GM12878 (cell line): Measurements from ENCODE around the gene GPR155. TPM values are rescaled to one million over a fixed set of nuclear protein-coding genes. Genes with fewer than 3 reads are reported as not detected.

ENCODE experiments used
- BHLHE40 ChIP-seq, 2 experiments: fragments of 450-650 bp in 1 of 2; IDR thresholded peaks; 2 replicates each; pipeline ENCODE4 v1.6.1; 2011 to 2017; ENCODE audit warnings: low read depth in 2 of 2, borderline replicate concordance in 1 of 2, improper control_type of control experiment in 1 of 2, low read length in 1 of 2, mild to moderate bottlenecking in 1 of 2
- BMI1 ChIP-seq: fragments of 450-650 bp; IDR thresholded peaks from 2 replicates; pipeline ENCODE4 v1.6.1; 2016; ENCODE audit warnings: mild to moderate bottlenecking, moderate library complexity, borderline replicate concordance
- BRCA1 ChIP-seq: IDR thresholded peaks from 2 replicates; pipeline ENCODE4 v1.6.1; 2011; ENCODE audit warnings: low read depth, low read length, improper control_type of control experiment
- EP300 ChIP-seq, 2 experiments: fragments of 150-350 bp in 1 of 2; IDR thresholded peaks; 2 replicates each; pipeline ENCODE4 v1.6.1; 2011 to 2012; ENCODE audit warnings: low read depth in 2 of 2, low read length in 2 of 2, borderline replicate concordance in 1 of 2, improper control_type of control experiment in 1 of 2, inconsistent platforms in 1 of 2; ENCODE audit not compliant: control insufficient read depth in 1 of 2
- ESRRA ChIP-seq: IDR thresholded peaks from 2 replicates; pipeline ENCODE4 v1.6.1; 2012; ENCODE audit warnings: mild to moderate bottlenecking, low read length, improper control_type of control experiment
- GABPA ChIP-seq: IDR thresholded peaks from 2 replicates; pipeline ENCODE4 v1.6.1; 2014; ENCODE audit warnings: antibody characterized with exemption, low read depth, mild to moderate bottlenecking, inconsistent platforms
- GATAD2B ChIP-seq: fragments of 450-650 bp; conservative IDR thresholded peaks from 2 replicates; pipeline ENCODE4 v1.6.1; 2017; ENCODE audit warnings: low read depth, mild to moderate bottlenecking, moderate library complexity
- HCFC1 ChIP-seq: fragments of 150-350 bp; IDR thresholded peaks from 2 replicates; pipeline ENCODE4 v1.6.1; 2014; ENCODE audit warnings: low read length
- KDM1A ChIP-seq: fragments of 200-600 bp; sonication (generic); IDR thresholded peaks from 2 replicates; pipeline ENCODE4 v1.6.1; 2016; ENCODE audit warnings: borderline replicate concordance
- MYC ChIP-seq: IDR thresholded peaks from 2 replicates; pipeline ENCODE4 v1.6.1; 2011; ENCODE audit warnings: mild to moderate bottlenecking, low read length, moderate library complexity, inconsistent platforms; ENCODE audit not compliant: insufficient read depth, insufficient replicate concordance, insufficient read length, severe bottlenecking
- POLR2A ChIP-seq: IDR thresholded peaks from 2 replicates; pipeline ENCODE4 v1.6.1; 2011; ENCODE audit warnings: low read depth, mild to moderate bottlenecking, low read length
- POU2F2 ChIP-seq: IDR thresholded peaks from 3 replicates; pipeline ENCODE4 v1.6.1; 2011; ENCODE audit warnings: low read depth, mild to moderate bottlenecking, low read length, borderline replicate concordance
- RB1 ChIP-seq: fragments of 450-650 bp; formaldehyde crosslinking; IDR thresholded peaks from 2 replicates; pipeline ENCODE4 v1.6.1; 2017; ENCODE audit warnings: mild to moderate bottlenecking, borderline replicate concordance
- SMAD5 ChIP-seq: IDR thresholded peaks from 2 replicates; pipeline ENCODE4 v1.6.1; 2016; ENCODE audit warnings: antibody characterized with exemption, low read depth
- TBL1XR1 ChIP-seq: IDR thresholded peaks from 2 replicates; pipeline ENCODE4 v1.6.1; 2012; ENCODE audit warnings: low read depth, low read length, improper control_type of control experiment
- TCF3 ChIP-seq: IDR thresholded peaks from 2 replicates; pipeline ENCODE4 v1.6.1; 2012; ENCODE audit warnings: low read depth, mild to moderate bottlenecking, low read length, borderline replicate concordance; ENCODE audit not compliant: insufficient read depth
- polyA plus RNA-seq, 11 experiments: library from polyadenylated mRNA; depleted of rRNA in 4 of 11; unstranded in 6 of 11; stranded (reverse) in 5 of 11; fragments of >200 nt; fragmentation: Nextera tagmentation in 4 of 11; fragmentation: Illumina TruSeq in 1 of 11; extraction: Ambion mirVana in 4 of 11; extraction: Trizol in 1 of 11; gene quantifications; 1 replicate in 1 of 11; 2 replicates in 10 of 11; pipeline versions ENCODE4 v1.2.1 to v1.2.3, GENCODE V29; 2011 to 2016; ENCODE audit warnings: inconsistent platforms in 2 of 11, missing spikeins in 2 of 11, low read depth in 1 of 11
- total RNA-seq, 4 experiments: library from RNA; depleted of rRNA in 3 of 4; stranded (reverse); fragments of >200 nt in 3 of 4; fragmentation: Illumina TruSeq in 1 of 4; extraction: Trizol in 1 of 4; gene quantifications; 2 replicates each; pipeline versions ENCODE4 v1.2.1 to v1.2.3, GENCODE V29; 2013 to 2021
- TF ChIP-seq, protein P1 (sequence below): IDR thresholded peaks from 2 replicates; pipeline ENCODE4 v1.6.1; 2011; ENCODE audit warnings: low read depth, mild to moderate bottlenecking, low read length, moderate library complexity, borderline replicate concordance; ENCODE audit errors: extremely low read depth
- TF ChIP-seq, protein P2 (sequence below): fragments of 450-650 bp; IDR thresholded peaks from 2 replicates; pipeline ENCODE4 v1.6.1; 2017; ENCODE audit warnings: antibody characterized with exemption, mild to moderate bottlenecking, moderate library complexity
- TF ChIP-seq, protein P3 (sequence below): fragments of 450-650 bp; IDR thresholded peaks from 2 replicates; pipeline ENCODE4 v1.6.1; 2017; ENCODE audit warnings: mild to moderate bottlenecking, low read depth, inconsistent platforms; ENCODE audit not compliant: poor library complexity, severe bottlenecking
- TF ChIP-seq, protein P4 (sequence below): IDR thresholded peaks from 2 replicates; pipeline ENCODE4 v1.6.1; 2012; ENCODE audit warnings: mild to moderate bottlenecking, low read depth, low read length

Gene GPR155
- total and polyA plus RNA-seq, 10 of the 15 experiments (the other 5 are each of a cell fraction or from before 2014, with no cell fraction given), result 0.53 to 3.0 (median 1.5) TPM

DNA sequence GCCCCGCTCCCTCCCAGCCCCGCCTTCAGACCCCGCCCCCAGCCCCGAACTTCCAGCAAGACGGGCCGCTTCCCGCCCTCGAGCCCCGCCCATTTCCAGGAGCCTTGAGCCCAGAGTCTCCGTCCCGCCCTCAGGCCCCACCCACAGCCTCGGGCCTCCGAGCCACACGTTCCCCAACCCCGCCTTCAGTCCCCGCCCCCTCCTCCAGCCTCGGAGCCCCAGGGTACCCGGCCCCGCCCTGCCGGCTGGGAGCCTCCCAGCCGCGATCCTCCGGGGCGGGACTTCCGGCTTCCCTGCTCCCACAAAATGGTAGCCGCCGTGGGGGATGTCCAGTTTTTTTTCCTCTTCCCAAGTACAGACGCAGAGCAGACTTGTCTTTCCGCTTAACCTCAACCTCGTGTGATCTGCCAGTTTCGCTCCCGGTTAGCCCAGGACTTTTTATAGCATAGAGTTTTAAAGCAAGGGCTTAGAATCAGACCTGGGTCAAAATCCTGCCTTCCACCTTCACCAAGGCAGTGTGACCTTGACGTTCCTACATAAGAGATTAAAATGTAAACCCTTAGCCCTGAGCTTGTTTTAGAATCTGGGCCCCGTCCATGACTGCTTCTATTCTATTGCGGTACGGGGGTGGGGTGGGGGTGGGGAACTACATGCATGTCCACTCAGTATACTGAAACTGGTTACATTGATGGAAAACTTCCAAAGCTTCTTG, 435 bp upstream of the GPR155 start (continued):
- no peak for TF ChIP-seq TCF3
- TF ChIP-seq, protein P1, sequence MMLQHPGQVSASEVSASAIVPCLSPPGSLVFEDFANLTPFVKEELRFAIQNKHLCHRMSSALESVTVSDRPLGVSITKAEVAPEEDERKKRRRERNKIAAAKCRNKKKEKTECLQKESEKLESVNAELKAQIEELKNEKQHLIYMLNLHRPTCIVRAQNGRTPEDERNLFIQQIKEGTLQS, result no peak
- TF ChIP-seq BMI1, result no peak
- TF ChIP-seq ESRRA, result peak; percentile 89; the same call in 1 of the 2 replicates
- TF ChIP-seq HCFC1, result no peak; the same call in 1 of the 2 replicates
- TF ChIP-seq KDM1A, result no peak
- TF ChIP-seq MYC, result no peak
- TF ChIP-seq, protein P2, sequence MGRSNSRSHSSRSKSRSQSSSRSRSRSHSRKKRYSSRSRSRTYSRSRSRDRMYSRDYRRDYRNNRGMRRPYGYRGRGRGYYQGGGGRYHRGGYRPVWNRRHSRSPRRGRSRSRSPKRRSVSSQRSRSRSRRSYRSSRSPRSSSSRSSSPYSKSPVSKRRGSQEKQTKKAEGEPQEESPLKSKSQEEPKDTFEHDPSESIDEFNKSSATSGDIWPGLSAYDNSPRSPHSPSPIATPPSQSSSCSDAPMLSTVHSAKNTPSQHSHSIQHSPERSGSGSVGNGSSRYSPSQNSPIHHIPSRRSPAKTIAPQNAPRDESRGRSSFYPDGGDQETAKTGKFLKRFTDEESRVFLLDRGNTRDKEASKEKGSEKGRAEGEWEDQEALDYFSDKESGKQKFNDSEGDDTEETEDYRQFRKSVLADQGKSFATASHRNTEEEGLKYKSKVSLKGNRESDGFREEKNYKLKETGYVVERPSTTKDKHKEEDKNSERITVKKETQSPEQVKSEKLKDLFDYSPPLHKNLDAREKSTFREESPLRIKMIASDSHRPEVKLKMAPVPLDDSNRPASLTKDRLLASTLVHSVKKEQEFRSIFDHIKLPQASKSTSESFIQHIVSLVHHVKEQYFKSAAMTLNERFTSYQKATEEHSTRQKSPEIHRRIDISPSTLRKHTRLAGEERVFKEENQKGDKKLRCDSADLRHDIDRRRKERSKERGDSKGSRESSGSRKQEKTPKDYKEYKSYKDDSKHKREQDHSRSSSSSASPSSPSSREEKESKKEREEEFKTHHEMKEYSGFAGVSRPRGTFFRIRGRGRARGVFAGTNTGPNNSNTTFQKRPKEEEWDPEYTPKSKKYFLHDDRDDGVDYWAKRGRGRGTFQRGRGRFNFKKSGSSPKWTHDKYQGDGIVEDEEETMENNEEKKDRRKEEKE, result no peak
- no peak for TF ChIP-seq SMAD5
- TF ChIP-seq GATAD2B, result no peak
- TF ChIP-seq RB1, result peak; percentile 66; the same call in 1 of the 2 replicates
- no peak for TF ChIP-seq TBL1XR1
- TF ChIP-seq, protein P3, sequence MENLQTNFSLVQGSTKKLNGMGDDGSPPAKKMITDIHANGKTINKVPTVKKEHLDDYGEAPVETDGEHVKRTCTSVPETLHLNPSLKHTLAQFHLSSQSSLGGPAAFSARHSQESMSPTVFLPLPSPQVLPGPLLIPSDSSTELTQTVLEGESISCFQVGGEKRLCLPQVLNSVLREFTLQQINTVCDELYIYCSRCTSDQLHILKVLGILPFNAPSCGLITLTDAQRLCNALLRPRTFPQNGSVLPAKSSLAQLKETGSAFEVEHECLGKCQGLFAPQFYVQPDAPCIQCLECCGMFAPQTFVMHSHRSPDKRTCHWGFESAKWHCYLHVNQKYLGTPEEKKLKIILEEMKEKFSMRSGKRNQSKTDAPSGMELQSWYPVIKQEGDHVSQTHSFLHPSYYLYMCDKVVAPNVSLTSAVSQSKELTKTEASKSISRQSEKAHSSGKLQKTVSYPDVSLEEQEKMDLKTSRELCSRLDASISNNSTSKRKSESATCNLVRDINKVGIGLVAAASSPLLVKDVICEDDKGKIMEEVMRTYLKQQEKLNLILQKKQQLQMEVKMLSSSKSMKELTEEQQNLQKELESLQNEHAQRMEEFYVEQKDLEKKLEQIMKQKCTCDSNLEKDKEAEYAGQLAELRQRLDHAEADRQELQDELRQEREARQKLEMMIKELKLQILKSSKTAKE, result peak; percentile 57
- TF ChIP-seq BRCA1, result no peak
- peak; percentile 86 for TF ChIP-seq GABPA
- peak; percentile 56 to 59; a peak in 3 of 4 replicates for TF ChIP-seq BHLHE40 (IDR thresholded peaks at IDR 0.05; ENCODE audit: borderline replicate concordance in 1 of 2, low read depth in 2 of 2, low read length in 1 of 2)
- peak; percentile 55 for TF ChIP-seq POLR2A
- no peak for TF ChIP-seq EP300 (IDR thresholded peaks at IDR 0.05; ENCODE audit: borderline replicate concordance in 1 of 2, control insufficient read depth in 1 of 2, low read depth in 2 of 2, low read length in 2 of 2)
- peak; percentile 50; the same call in 1 of the 3 replicates for TF ChIP-seq POU2F2
- TF ChIP-seq, protein P4, sequence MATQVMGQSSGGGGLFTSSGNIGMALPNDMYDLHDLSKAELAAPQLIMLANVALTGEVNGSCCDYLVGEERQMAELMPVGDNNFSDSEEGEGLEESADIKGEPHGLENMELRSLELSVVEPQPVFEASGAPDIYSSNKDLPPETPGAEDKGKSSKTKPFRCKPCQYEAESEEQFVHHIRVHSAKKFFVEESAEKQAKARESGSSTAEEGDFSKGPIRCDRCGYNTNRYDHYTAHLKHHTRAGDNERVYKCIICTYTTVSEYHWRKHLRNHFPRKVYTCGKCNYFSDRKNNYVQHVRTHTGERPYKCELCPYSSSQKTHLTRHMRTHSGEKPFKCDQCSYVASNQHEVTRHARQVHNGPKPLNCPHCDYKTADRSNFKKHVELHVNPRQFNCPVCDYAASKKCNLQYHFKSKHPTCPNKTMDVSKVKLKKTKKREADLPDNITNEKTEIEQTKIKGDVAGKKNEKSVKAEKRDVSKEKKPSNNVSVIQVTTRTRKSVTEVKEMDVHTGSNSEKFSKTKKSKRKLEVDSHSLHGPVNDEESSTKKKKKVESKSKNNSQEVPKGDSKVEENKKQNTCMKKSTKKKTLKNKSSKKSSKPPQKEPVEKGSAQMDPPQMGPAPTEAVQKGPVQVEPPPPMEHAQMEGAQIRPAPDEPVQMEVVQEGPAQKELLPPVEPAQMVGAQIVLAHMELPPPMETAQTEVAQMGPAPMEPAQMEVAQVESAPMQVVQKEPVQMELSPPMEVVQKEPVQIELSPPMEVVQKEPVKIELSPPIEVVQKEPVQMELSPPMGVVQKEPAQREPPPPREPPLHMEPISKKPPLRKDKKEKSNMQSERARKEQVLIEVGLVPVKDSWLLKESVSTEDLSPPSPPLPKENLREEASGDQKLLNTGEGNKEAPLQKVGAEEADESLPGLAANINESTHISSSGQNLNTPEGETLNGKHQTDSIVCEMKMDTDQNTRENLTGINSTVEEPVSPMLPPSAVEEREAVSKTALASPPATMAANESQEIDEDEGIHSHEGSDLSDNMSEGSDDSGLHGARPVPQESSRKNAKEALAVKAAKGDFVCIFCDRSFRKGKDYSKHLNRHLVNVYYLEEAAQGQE, result no peak
